GM21619 (cell line): Measurements from ENCODE around the gene GTPBP3.
A peak's percentile ranks its signal among the peaks of the same experiment; 100 is the strongest.

Experiments
- ATAC-seq: cut with Tn5 transposase; IDR thresholded peaks from one replicate; pipeline ENCODE4 v1.9.1; 2021; ENCODE audit not compliant: unreplicated experiment

Gene GTPBP3

GRCh38 chr19:17309198-17309964 lies 28.0 kb upstream of the GTPBP3 start, which contains the start of gene DDA1:
DDA1 (plus strand) TSS chr19:17309563; CDS start chr19:17309655, 92 bp downstream.
- ATAC-seq = peak; percentile 54

- no peak for ATAC-seq
Measured at GRCh38 chr19:17309965-17310461, 27.3 kb upstream of the GTPBP3 start.

GRCh38 chr19:17311455-17312188 lies 25.7 kb upstream of the GTPBP3 start:
- ATAC-seq = no peak

- ATAC-seq = no peak
Measured at GRCh38 chr19:17312189-17313113, 24.9 kb upstream of the GTPBP3 start.

- no peak for ATAC-seq
Measured at GRCh38 chr19:17314007-17314593, 23.3 kb upstream of the GTPBP3 start.

GRCh38 chr19:17318966-17319365 lies 18.4 kb upstream of the GTPBP3 start:
- no peak for ATAC-seq

- ATAC-seq = no peak
Measured at GRCh38 chr19:17319473-17320238, 17.7 kb upstream of the GTPBP3 start.

GRCh38 chr19:17320435-17320834 lies 16.9 kb upstream of the GTPBP3 start:
- ATAC-seq = no peak

GRCh38 chr19:17321655-17322489 lies 15.5 kb upstream of the GTPBP3 start:
- no peak for ATAC-seq

- ATAC-seq = no peak
Measured at GRCh38 chr19:17322854-17323253, 14.5 kb upstream of the GTPBP3 start.

GRCh38 chr19:17323300-17323963 lies 13.9 kb upstream of the GTPBP3 start:
- ATAC-seq = no peak

- ATAC-seq = no peak
Measured at GRCh38 chr19:17323964-17324332, 13.4 kb upstream of the GTPBP3 start.

GRCh38 chr19:17324357-17325114 lies 12.8 kb upstream of the GTPBP3 start:
- no peak for ATAC-seq

GRCh38 chr19:17325133-17325532 lies 12.2 kb upstream of the GTPBP3 start:
- no peak for ATAC-seq

- no peak for ATAC-seq
Measured at GRCh38 chr19:17325881-17326594, 11.3 kb upstream of the GTPBP3 start.

- no peak for ATAC-seq
Measured at GRCh38 chr19:17326595-17326966, 10.8 kb upstream of the GTPBP3 start.

GRCh38 chr19:17327068-17327653 lies 10.2 kb upstream of the GTPBP3 start:
- no peak for ATAC-seq
